ENCODE results near the gene PLPP7.

PLPP7 gene

GRCh38 chr9:131254626-131255025 is 34.9 kb upstream of the PLPP7 start:
- no peak for DNase-seq (ENCODE audit: low spot score)
- in situ Hi-C loops (cut with MboI; ENCODE audit: low pct_unique_long_range_greater_than_20kb, low sequenced_read_pairs, unreplicated experiment) = no loop called here
- no peak for TF ChIP-seq CTCF (IDR thresholded peaks at IDR 0.05; ENCODE audit: extremely low read depth, insufficient read depth, missing control alignments)

DNA sequence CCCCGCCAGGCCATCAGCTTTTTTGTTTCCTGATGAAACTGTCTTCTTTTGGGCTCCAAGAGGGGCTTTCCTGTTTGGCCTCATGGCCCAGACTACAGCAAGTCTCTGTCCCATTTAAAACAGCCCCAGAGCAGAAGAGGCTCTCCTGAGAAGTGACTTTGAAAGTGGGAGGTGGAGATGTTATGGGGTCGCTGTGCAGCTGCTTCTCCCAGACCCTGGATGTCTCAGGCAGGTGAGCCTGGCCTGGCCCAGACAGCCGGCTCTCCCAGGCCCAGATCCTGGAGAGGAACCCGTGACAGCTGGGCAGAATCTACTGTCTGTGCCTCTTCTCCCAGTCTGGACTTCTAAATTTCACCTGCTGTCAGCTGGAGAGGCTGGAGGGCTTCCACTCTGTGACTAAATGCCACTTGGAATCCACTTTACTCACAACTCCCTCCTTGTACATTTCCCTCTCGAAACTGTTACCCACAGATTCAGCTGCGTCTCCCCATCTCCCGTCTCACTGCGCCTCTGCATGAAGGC is 33.8 kb upstream of the PLPP7 start:
- no peak for TF ChIP-seq CTCF (IDR thresholded peaks at IDR 0.05; ENCODE audit: extremely low read depth, insufficient read depth, missing control alignments)
- no peak for DNase-seq (ENCODE audit: low spot score)
- in situ Hi-C loops (cut with MboI; ENCODE audit: low pct_unique_long_range_greater_than_20kb, low sequenced_read_pairs, unreplicated experiment) = no loop called here

GRCh38 chr9:131257266-131258025 is 32.1 kb upstream of the PLPP7 start:
- no peak for TF ChIP-seq CTCF (IDR thresholded peaks at IDR 0.05; ENCODE audit: extremely low read depth, insufficient read depth, missing control alignments)
- DNase-seq (ENCODE audit: low spot score) = no peak
- in situ Hi-C loops (cut with MboI; ENCODE audit: low pct_unique_long_range_greater_than_20kb, low sequenced_read_pairs, unreplicated experiment) = no loop called here

GRCh38 chr9:131258186-131258585 is 31.3 kb upstream of the PLPP7 start:
- in situ Hi-C loops (cut with MboI; ENCODE audit: low pct_unique_long_range_greater_than_20kb, low sequenced_read_pairs, unreplicated experiment) = no loop called here
- no peak for DNase-seq (ENCODE audit: low spot score)
- TF ChIP-seq CTCF (IDR thresholded peaks at IDR 0.05; ENCODE audit: extremely low read depth, insufficient read depth, missing control alignments) = no peak

- in situ Hi-C loops (cut with MboI; ENCODE audit: low pct_unique_long_range_greater_than_20kb, low sequenced_read_pairs, unreplicated experiment) = no loop called here
- no peak for DNase-seq (ENCODE audit: low spot score)
- TF ChIP-seq CTCF (IDR thresholded peaks at IDR 0.05; ENCODE audit: extremely low read depth, insufficient read depth, missing control alignments) = no peak
Measured at GRCh38 chr9:131258698-131259431, 30.7 kb upstream of the PLPP7 start.

- no peak for DNase-seq (ENCODE audit: low spot score)
- no peak for TF ChIP-seq CTCF (IDR thresholded peaks at IDR 0.05; ENCODE audit: extremely low read depth, insufficient read depth, missing control alignments)
- in situ Hi-C loops (cut with MboI; ENCODE audit: low pct_unique_long_range_greater_than_20kb, low sequenced_read_pairs, unreplicated experiment) = no loop called here
Measured at GRCh38 chr9:131259432-131259898, 30.1 kb upstream of the PLPP7 start.

Data from GM13977 (cell line).